Esophagus squamous epithelium (tissue), 5 donors: Measurements from ENCODE around the gene MKNK2. TPM values are rescaled to one million over a fixed set of nuclear protein-coding genes. Genes with fewer than 3 reads are reported as not detected.

Experiments
- DNase-seq: peaks from one replicate; lab custom pipeline; 2025; lab: John Stamatoyannopoulos, UW
- H3K27ac ChIP-seq, 4 donors: fragments of 200-600 bp; sonication (generic); one replicate each; pipeline ENCODE4 v1.5.1; 2016 to 2019; ENCODE audit warnings: mild to moderate bottlenecking in 1 of 4
- H3K27me3 ChIP-seq, 4 donors: fragments of 200-600 bp; sonication (generic); 1 replicate in 3 of 4; 2 replicates in 1 of 4; pipeline versions ENCODE4 v1.5.1 to v1.6.0; 2017 to 2021; ENCODE audit warnings: antibody characterized with exemption in 1 of 4
- H3K36me3 ChIP-seq, 3 donors: fragments of 200-600 bp; sonication (generic); one replicate each; pipeline ENCODE4 v1.5.1; 2016 to 2019
- H3K4me1 ChIP-seq, 3 donors: fragments of 200-600 bp; sonication (generic); one replicate each; pipeline ENCODE4 v1.5.1; 2017 to 2019
- H3K4me3 ChIP-seq, 4 donors: fragments of 200-600 bp; sonication (generic); 1 replicate in 3 of 4; 2 replicates in 1 of 4; pipeline ENCODE4 v1.5.1; 2016 to 2019; ENCODE audit warnings: mild to moderate bottlenecking in 2 of 4, moderate library complexity in 1 of 4
- H3K9me3 ChIP-seq, 3 donors: fragments of 200-600 bp; sonication (generic); one replicate each; pipeline ENCODE4 v1.5.1; 2016 to 2019
- CTCF ChIP-seq, 6 experiments: fragments of 450-650 bp in 4 of 6; fragments of 200-600 bp in 2 of 6; sonication (generic) in 2 of 6; IDR thresholded peaks; one replicate each; pipeline ENCODE4 v1.5.1; 2016 to 2019; ENCODE audit warnings: antibody characterized with exemption in 6 of 6, mild to moderate bottlenecking in 4 of 6, moderate library complexity in 4 of 6
- POLR2A ChIP-seq, 4 donors: fragments of 450-650 bp; IDR thresholded peaks; one replicate each; pipeline ENCODE4 v1.6.1; 2017; ENCODE audit warnings: antibody characterized with exemption in 4 of 4, mild to moderate bottlenecking in 4 of 4, moderate library complexity in 3 of 4
- WGBS, 2 donors: methylation state at CpG; one replicate each; pipeline ENCODE4 v1.1.5; 2018; 5-methylcytosine and 5-hydroxymethylcytosine counted together
- intact Hi-C: fragments of 100-400 bp; cut with DNase I; formaldehyde crosslinking; loops from one replicate; pipeline ENCODE4 v1.15.0; 2022
- total RNA-seq, 4 donors: library from RNA; depleted of rRNA; stranded (reverse); fragments of >200 nt; gene quantifications; one replicate each; pipeline ENCODE4 v1.1.0, GENCODE V29; 2016
- donor health status: DM: yes; HTN: yes; CAD: no.

MKNK2 gene
- total RNA-seq, 4 donors from 2014 or later, result 147 to 300 (median 189) TPM

DNA sequence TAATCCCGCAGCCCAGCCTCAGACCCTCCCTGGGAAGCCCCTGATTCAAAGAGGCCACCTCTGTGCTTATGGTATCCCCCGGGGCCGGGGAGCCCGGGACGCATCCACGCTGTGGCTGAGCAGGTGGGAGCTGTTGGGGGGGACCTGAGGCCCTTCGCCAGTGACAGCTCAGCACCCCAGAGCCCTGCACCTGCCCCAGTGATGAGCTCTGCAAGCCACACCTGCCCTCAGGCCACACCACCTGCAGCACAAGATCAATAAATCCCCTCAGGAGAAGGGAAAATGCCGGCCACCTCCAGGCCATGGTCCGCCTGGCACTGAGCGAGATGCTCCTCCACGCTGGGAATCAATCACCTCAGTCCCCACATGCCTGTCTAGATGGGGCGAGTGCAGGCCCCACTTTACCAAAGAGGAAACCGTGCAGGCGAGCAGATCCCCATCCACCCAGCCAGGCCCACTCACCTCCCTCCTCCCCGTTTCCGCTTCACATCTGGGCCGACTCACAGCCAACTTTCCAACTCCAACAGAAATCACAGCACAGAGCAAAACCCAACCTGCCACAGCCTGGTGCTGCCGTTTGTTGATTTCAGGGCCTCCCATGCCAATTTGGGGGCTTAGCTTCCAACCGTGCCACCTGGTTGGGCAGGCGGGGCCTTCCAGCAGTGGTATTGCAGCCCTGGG, 32.3 kb upstream of the MKNK2 start:
- H3K27me3 ChIP-seq, result no peaks in the 10 kb centered on the region
- TF ChIP-seq POLR2A (IDR thresholded peaks at IDR 0.05) (peak in 1 of 4 donors; percentile 42), CTCF (IDR thresholded peaks at IDR 0.05) (no peak)
- peak overlapping the region in 3 of 4 donors; percentile 24 to 55 (median 34) for H3K4me3 ChIP-seq
- 45 to 59% methylated on average over 5 to 11 of the region's 20 CpGs for WGBS, 2 donors
- DNase-seq, result no peak
- H3K36me3 ChIP-seq, result peaks cover 13 to 64% (median 15%) of the 10 kb centered on the region in 3 donors
- H3K27ac ChIP-seq, result peak overlapping the region; percentile 82 to 99 (median 92)
- peaks cover 39 to 92% (median 53%) of the 10 kb centered on the region in 3 donors for H3K4me1 ChIP-seq
- intact Hi-C loops, result no loop called here
- no peaks in the 10 kb centered on the region for H3K9me3 ChIP-seq

- intact Hi-C loops, result no loop called here
- H3K4me1 ChIP-seq, result peaks cover 30 to 80% (median 42%) of the 10 kb centered on the region in 3 donors
- WGBS, 2 donors, result 64 to 75% methylated on average over 12 to 16 of the region's 30 CpGs
These were observed 31.1 kb upstream of the MKNK2 start for GRCh38 chr19:2081873-2082810.

GRCh38 chr19:2080336-2080988, 29.4 kb upstream of the MKNK2 start:
- H3K9me3 ChIP-seq, result no peaks in the 10 kb centered on the region
- intact Hi-C loops, result no loop called here
- WGBS, 2 donors, result 43 to 46% methylated on average over 10 to 19 of the region's 23 CpGs
- H3K4me1 ChIP-seq, result peaks cover 17 to 63% (median 26%) of the 10 kb centered on the region in 3 donors
- no peak for DNase-seq
- H3K27ac ChIP-seq, result peak overlapping the region; percentile 19 to 99 (median 35)
- no peak overlapping the region for H3K4me3 ChIP-seq
- H3K36me3 ChIP-seq, result peaks cover 29 to 93% (median 31%) of the 10 kb centered on the region in 3 donors
- TF ChIP-seq POLR2A (IDR thresholded peaks at IDR 0.05) (no peak), CTCF (IDR thresholded peaks at IDR 0.05) (no peak)
- H3K27me3 ChIP-seq, result no peaks in the 10 kb centered on the region

More at GRCh38 chr19:2081873-2082810, 31.1 kb upstream of the MKNK2 start:
- H3K27me3 ChIP-seq, result no peaks in the 10 kb centered on the region
- peak overlapping the region in 3 of 4 donors; percentile 24 to 55 (median 34) for H3K4me3 ChIP-seq
- no peaks in the 10 kb centered on the region for H3K9me3 ChIP-seq
- H3K27ac ChIP-seq, result peak overlapping the region; percentile 21 to 99 (median 69)
- TF ChIP-seq CTCF (IDR thresholded peaks at IDR 0.05) (no peak), POLR2A (IDR thresholded peaks at IDR 0.05) (peak in 1 of 4 donors; percentile 5)
- H3K36me3 ChIP-seq, result peaks cover 18 to 76% (median 21%) of the 10 kb centered on the region in 3 donors
- no peak for DNase-seq

DNA sequence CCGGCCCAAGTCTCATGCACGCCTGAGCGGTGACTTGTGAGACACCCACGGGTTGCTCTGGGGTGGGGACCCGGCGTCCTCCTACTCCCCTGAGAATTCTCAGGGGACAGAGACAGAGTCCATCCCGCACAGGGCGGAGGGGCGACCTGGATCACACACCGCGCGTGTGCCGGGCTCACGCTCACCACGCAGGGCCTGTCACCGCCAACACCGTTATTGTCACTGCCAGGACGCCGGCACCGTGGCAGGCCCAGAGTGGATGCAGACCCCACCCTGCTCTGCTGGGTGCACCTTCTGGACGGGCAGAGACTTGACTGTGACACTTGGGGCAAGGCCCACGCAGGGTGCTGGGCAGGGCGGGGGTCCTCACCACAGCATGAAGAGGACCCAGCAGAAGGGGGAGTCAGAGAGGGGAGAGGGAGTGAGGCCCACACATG, 28.8 kb upstream of the MKNK2 start:
- intact Hi-C loops, result loop anchor here (10.0 kb wide), 1 partner anchor 165 kb away; no protein-coding TSS in a partner anchor
- H3K9me3 ChIP-seq, result no peaks in the 10 kb centered on the region
- peaks cover 16 to 57% (median 24%) of the 10 kb centered on the region in 3 donors for H3K4me1 ChIP-seq
- WGBS, 2 donors, result 53% methylated on average over 3 of the region's 23 CpGs; no CpG with 5 or more reads in 1 of the 2 donors
- no peaks in the 10 kb centered on the region for H3K27me3 ChIP-seq
- H3K27ac ChIP-seq, result peak overlapping the region in 2 of 4 donors; percentile 35 to 99
- no peak for TF ChIP-seq POLR2A (IDR thresholded peaks at IDR 0.05)
- no peak for TF ChIP-seq CTCF (IDR thresholded peaks at IDR 0.05)
- H3K4me3 ChIP-seq, result no peak overlapping the region
- H3K36me3 ChIP-seq, result peaks cover 31 to 96% (median 35%) of the 10 kb centered on the region in 3 donors
- DNase-seq, result no peak
